ENCODE results near the gene ATG13.
A peak's percentile ranks its signal among the peaks of the same experiment; 100 is the strongest.
"Not testable (repeated sequence)": the region's sequence is repeated elsewhere in the genome, so short reads cannot be mapped to it uniquely, and the experiment has no call there.

ATG13 gene

GRCh38 chr11:46617134-46617971 is at the start of gene ATG13, which contains the start of gene HARBI1:
Gene ATG13, plus strand, starts transcription at chr11:46617553. Its CDS starts 26,739 bp downstream, at chr11:46644292.
Gene HARBI1, minus strand, starts transcription at chr11:46617227. Its CDS starts 990 bp downstream, at chr11:46616237.
- peak; percentile 92 to 94 for DNase-seq (ENCODE audit: low read depth in 1 of 2, low spot score in 1 of 2)
- in situ Hi-C loops (cut with HindIII; ENCODE audit: low pct_unique_long_range_greater_than_20kb, low sequenced_read_pairs), result no loop called here
- no peak for TF ChIP-seq JUND (IDR thresholded peaks at IDR 0.05; ENCODE audit: low read depth)

- no peak for TF ChIP-seq JUND (IDR thresholded peaks at IDR 0.05; ENCODE audit: low read depth)
- in situ Hi-C loops (cut with HindIII; ENCODE audit: low pct_unique_long_range_greater_than_20kb, low sequenced_read_pairs), result no loop called here
- no peak for DNase-seq (ENCODE audit: low read depth in 1 of 2, low spot score in 1 of 2)
These were observed 46.5 kb upstream of the ATG13 start for GRCh38 chr11:46570790-46571398.

- in situ Hi-C loops (cut with HindIII; ENCODE audit: low pct_unique_long_range_greater_than_20kb, low sequenced_read_pairs), result no loop called here
- DNase-seq (ENCODE audit: low read depth in 1 of 2, low spot score in 1 of 2), result no peak
- TF ChIP-seq JUND (IDR thresholded peaks at IDR 0.05; ENCODE audit: low read depth), result no peak
These were observed 42.7 kb upstream of the ATG13 start for GRCh38 chr11:46574656-46575055.

GRCh38 chr11:46577058-46577457 is 40.3 kb upstream of the ATG13 start:
- TF ChIP-seq JUND (IDR thresholded peaks at IDR 0.05; ENCODE audit: low read depth), result no peak
- DNase-seq (ENCODE audit: low read depth in 1 of 2, low spot score in 1 of 2), result no peak
- in situ Hi-C loops (cut with HindIII; ENCODE audit: low pct_unique_long_range_greater_than_20kb, low sequenced_read_pairs), result no loop called here

- TF ChIP-seq JUND (IDR thresholded peaks at IDR 0.05; ENCODE audit: low read depth), result no peak
- in situ Hi-C loops (cut with HindIII; ENCODE audit: low pct_unique_long_range_greater_than_20kb, low sequenced_read_pairs), result no loop called here
These were observed 34.8 kb upstream of the ATG13 start for GRCh38 chr11:46582588-46582987.

GRCh38 chr11:46583513-46583912 is 33.8 kb upstream of the ATG13 start:
- in situ Hi-C loops (cut with HindIII; ENCODE audit: low pct_unique_long_range_greater_than_20kb, low sequenced_read_pairs); DNase-seq (ENCODE audit: low read depth in 1 of 2, low spot score in 1 of 2): not testable (repeated sequence)

More at GRCh38 chr11:46582588-46582987, 34.8 kb upstream of the ATG13 start:
- DNase-seq (ENCODE audit: low read depth in 1 of 2, low spot score in 1 of 2), result no peak

GRCh38 chr11:46588131-46588530 is 29.2 kb upstream of the ATG13 start:
- in situ Hi-C loops (cut with HindIII; ENCODE audit: low pct_unique_long_range_greater_than_20kb, low sequenced_read_pairs), result no loop called here
- no peak for TF ChIP-seq JUND (IDR thresholded peaks at IDR 0.05; ENCODE audit: low read depth)
- DNase-seq (ENCODE audit: low read depth in 1 of 2, low spot score in 1 of 2), result no peak

GRCh38 chr11:46588915-46589314 is 28.4 kb upstream of the ATG13 start:
- in situ Hi-C loops (cut with HindIII; ENCODE audit: low pct_unique_long_range_greater_than_20kb, low sequenced_read_pairs), result no loop called here
- no peak for TF ChIP-seq JUND (IDR thresholded peaks at IDR 0.05; ENCODE audit: low read depth)

GRCh38 chr11:46590740-46591605 is 26.4 kb upstream of the ATG13 start:
- no peak for DNase-seq (ENCODE audit: low read depth in 1 of 2, low spot score in 1 of 2)
- in situ Hi-C loops (cut with HindIII; ENCODE audit: low pct_unique_long_range_greater_than_20kb, low sequenced_read_pairs), result no loop called here
- no peak for TF ChIP-seq JUND (IDR thresholded peaks at IDR 0.05; ENCODE audit: low read depth)

More at GRCh38 chr11:46588915-46589314, 28.4 kb upstream of the ATG13 start:
- no peak for DNase-seq (ENCODE audit: low read depth in 1 of 2, low spot score in 1 of 2)

GRCh38 chr11:46593550-46594373 is 23.6 kb upstream of the ATG13 start, which contains the start of gene AMBRA1:
Gene AMBRA1, minus strand, starts transcription at chr11:46594023. Its CDS starts 45,643 bp downstream, at chr11:46548380.
- no peak for TF ChIP-seq JUND (IDR thresholded peaks at IDR 0.05; ENCODE audit: low read depth)
- in situ Hi-C loops (cut with HindIII; ENCODE audit: low pct_unique_long_range_greater_than_20kb, low sequenced_read_pairs), result no loop called here
- DNase-seq (ENCODE audit: low read depth in 1 of 2, low spot score in 1 of 2), result peak; percentile 77 to 98

GRCh38 chr11:46594374-46594700 is 23.0 kb upstream of the ATG13 start:
- in situ Hi-C loops (cut with HindIII; ENCODE audit: low pct_unique_long_range_greater_than_20kb, low sequenced_read_pairs), result no loop called here
- DNase-seq (ENCODE audit: low read depth in 1 of 2, low spot score in 1 of 2), result no peak
- TF ChIP-seq JUND (IDR thresholded peaks at IDR 0.05; ENCODE audit: low read depth), result no peak

GRCh38 chr11:46594785-46595184 is 22.6 kb upstream of the ATG13 start:
- in situ Hi-C loops (cut with HindIII; ENCODE audit: low pct_unique_long_range_greater_than_20kb, low sequenced_read_pairs), result no loop called here

More at GRCh38 chr11:46594785-46595184, 22.6 kb upstream of the ATG13 start:
- no peak for DNase-seq (ENCODE audit: low read depth in 1 of 2, low spot score in 1 of 2)
- TF ChIP-seq JUND (IDR thresholded peaks at IDR 0.05; ENCODE audit: low read depth), result no peak
